ENCODE data around the gene GPR162. TPM values are rescaled to one million over a fixed set of nuclear protein-coding genes. Genes with fewer than 3 reads are reported as not detected.

Gene GPR162
- polyA plus RNA-seq, 2 of the 4 experiments (the other 2 are of a cell fraction): 1.7 to 1.8 TPM

- peaks cover 19% of the 10 kb centered on the region for H3K4me1 ChIP-seq
- H3K9me3 ChIP-seq: no peaks in the 10 kb centered on the region
- ChIA-PET POLR2A (no interaction called here), CTCF (interaction anchor here (1.1 to 29.8 kb wide), 8 partner anchors 11 to 94 kb away, joined by 3 to 306 read pairs (median 49); partner anchors contain the start of genes CD4, CDCA3, GNB3 and MLF2)
- H3K4me3 ChIP-seq: no peak overlapping the region
- TF ChIP-seq HEYL (CRISPR knock-in tag; IDR thresholded peaks at IDR 0.05) (no peak), BCL3 (IDR thresholded peaks at IDR 0.05) (no peak), HOXB13 (CRISPR knock-in tag; IDR thresholded peaks at IDR 0.05; ENCODE audit: low read depth) (no peak), ZC3H11A (IDR thresholded peaks at IDR 0.05) (no peak), KDM1A (IDR thresholded peaks at IDR 0.05; ENCODE audit: low read depth) (no peak), CBX8 (IDR thresholded peaks at IDR 0.05) (no peak), ZNF302 (CRISPR knock-in tag; IDR thresholded peaks at IDR 0.05) (no peak), JUN (IDR thresholded peaks at IDR 0.05) (no peak), PBX3 (IDR thresholded peaks at IDR 0.05) (no peak), ZSCAN20 (CRISPR knock-in tag; IDR thresholded peaks at IDR 0.05) (no peak), CHD4 (IDR thresholded peaks at IDR 0.05; ENCODE audit: borderline replicate concordance) (no peak), ESRRA (IDR thresholded peaks at IDR 0.05; ENCODE audit: borderline replicate concordance, low read length) (no peak), MYC (IDR thresholded peaks at IDR 0.05; ENCODE audit: borderline replicate concordance, low read length) (no peak), KDM5A (IDR thresholded peaks at IDR 0.05) (no peak), RCOR1 (IDR thresholded peaks at IDR 0.05; ENCODE audit: low read depth, low read length) (no peak), HDAC2 (IDR thresholded peaks at IDR 0.05) (no peak), REST (IDR thresholded peaks at IDR 0.05) (no peak), BHLHE40 (IDR thresholded peaks at IDR 0.05; ENCODE audit: low read depth, low read length) (no peak)
- H3K4me2 ChIP-seq: no peak overlapping the region
- no peak for DNase-seq (ENCODE audit: low read depth in 1 of 2, low spot score in 1 of 2)
- H3K27ac ChIP-seq: no peak overlapping the region
- WGBS (ENCODE audit: missing lambda C conversion rate): 90% methylated on average over 12 of the region's 12 CpGs
- ATAC-seq: no peak
- FAIRE-seq: no peak
Observed at GRCh38 chr12:6831450-6831995, 9.9 kb downstream of the GPR162 start.

GRCh38 chr12:6832125-6832524 lies 10.5 kb downstream of the GPR162 start:
- ChIA-PET POLR2A (no interaction called here), CTCF (interaction anchor here (1.8 to 29.8 kb wide), 9 partner anchors 9 to 97 kb away, joined by 5 to 306 read pairs (median 78); partner anchors contain the start of genes CD4, CDCA3, GNB3 and GPR162)
- ATAC-seq (no peak), FAIRE-seq (no peak), DNase-seq (ENCODE audit: low read depth in 1 of 2, low spot score in 1 of 2) (no peak)
- Histone ChIP-seq H3K9me3 (no peaks in the 10 kb centered on the region), H3K27ac (no peak overlapping the region), H3K4me1 (peaks cover 16% of the 10 kb centered on the region), H3K4me2 (no peak overlapping the region), H3K4me3 (no peak overlapping the region)
- 94% methylated on average over 4 of the region's 4 CpGs for WGBS (ENCODE audit: missing lambda C conversion rate)
- TF ChIP-seq REST (IDR thresholded peaks at IDR 0.05): no peak
- no peak for TF ChIP-seq NR3C1 (IDR thresholded peaks at IDR 0.05)
- no peak for TF ChIP-seq TFCP2L1 (CRISPR knock-in tag; IDR thresholded peaks at IDR 0.05)
- no peak for TF ChIP-seq NPAS2 (CRISPR knock-in tag; IDR thresholded peaks at IDR 0.05; ENCODE audit: borderline replicate concordance)
- TF ChIP-seq PHF8 (IDR thresholded peaks at IDR 0.05; ENCODE audit: borderline replicate concordance, low read depth): no peak
- no peak for TF ChIP-seq PBX3 (IDR thresholded peaks at IDR 0.05)
- TF ChIP-seq ELK1 (IDR thresholded peaks at IDR 0.05; ENCODE audit: low read depth, low read length): no peak
- TF ChIP-seq ZC3H11A (IDR thresholded peaks at IDR 0.05): no peak
- TF ChIP-seq FOXS1 (CRISPR knock-in tag; IDR thresholded peaks at IDR 0.05): no peak
